Dendritic cell treated with granulocyte-macrophage colony-stimulating factor and Interleukin-4, amounts not matched to agents 40 ng/mL and 50 ng/mL, for 4 days (primary cell): ENCODE results near the gene PLIN4.

Experiments
- H3K27ac Mint-ChIP-seq: one replicate; pipeline ENCODE4 v1.8.0; 2022; ENCODE audit warnings: mild to moderate bottlenecking, mixed read lengths
- H3K27me3 Mint-ChIP-seq: one replicate; pipeline ENCODE4 v1.8.0; 2022; ENCODE audit warnings: mild to moderate bottlenecking, mixed read lengths
- H3K36me3 Mint-ChIP-seq: one replicate; pipeline ENCODE4 v1.8.0; 2022; ENCODE audit warnings: low read depth, mixed read lengths
- H3K4me1 Mint-ChIP-seq: one replicate; pipeline ENCODE4 v1.8.0; 2022; ENCODE audit warnings: low read depth, mixed read lengths
- H3K4me3 Mint-ChIP-seq: one replicate; pipeline ENCODE4 v1.8.0; 2022; ENCODE audit warnings: mild to moderate bottlenecking, moderate library complexity, mixed read lengths
- H3K9me3 Mint-ChIP-seq: one replicate; pipeline ENCODE4 v1.8.0; 2022; ENCODE audit warnings: mixed read lengths
- intact Hi-C: fragments of 100-400 bp; cut with micrococcal nuclease; formaldehyde crosslinking; loops from one replicate; pipeline ENCODE4 v1.15.0; 2022

PLIN4 gene

DNA sequence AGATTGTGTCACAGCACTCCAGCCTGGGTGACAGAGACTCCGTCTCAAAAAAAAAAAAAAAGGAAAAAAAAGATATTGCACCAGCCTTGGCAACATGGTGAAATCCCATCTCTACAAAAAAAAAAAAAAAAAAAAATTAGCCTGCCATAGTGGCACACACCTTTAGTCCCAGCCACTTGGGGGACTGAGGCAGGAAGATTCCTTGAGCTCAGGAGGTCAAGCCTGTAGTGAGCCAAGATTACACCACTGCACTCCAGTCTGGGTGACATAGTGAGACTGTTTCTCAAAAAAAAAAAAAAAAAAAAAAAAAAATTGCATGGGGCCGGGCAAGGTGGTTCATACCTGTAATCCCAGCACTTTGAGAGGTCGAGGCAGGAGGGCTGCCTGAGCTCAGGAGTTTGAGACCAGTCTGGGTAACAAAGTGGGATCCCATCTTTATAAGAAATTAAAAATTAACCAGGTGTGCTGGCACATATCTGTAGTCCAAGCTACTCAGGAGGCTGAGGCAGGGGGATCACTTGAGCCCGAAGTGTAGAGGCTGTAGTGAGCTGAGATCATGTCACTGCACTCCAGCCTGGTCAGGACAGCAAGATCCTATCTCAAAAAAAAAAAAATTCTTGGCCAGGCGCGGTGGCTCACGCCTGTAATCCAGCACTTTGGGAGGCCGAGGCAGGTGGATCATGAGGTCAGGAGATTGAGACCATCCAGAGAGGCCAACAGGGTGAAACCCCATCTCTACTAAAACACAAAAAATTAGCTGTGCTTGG is 53.3 kb downstream of the PLIN4 start:
- Mint-ChIP-seq H3K36me3 (no peaks in the 10 kb centered on the region), H3K4me3 (no peak overlapping the region), H3K27ac (no peak overlapping the region), H3K27me3 (no peaks in the 10 kb centered on the region), H3K9me3 (no peaks in the 10 kb centered on the region), H3K4me1 (no peaks in the 10 kb centered on the region)
- intact Hi-C loops = no loop called here

DNA sequence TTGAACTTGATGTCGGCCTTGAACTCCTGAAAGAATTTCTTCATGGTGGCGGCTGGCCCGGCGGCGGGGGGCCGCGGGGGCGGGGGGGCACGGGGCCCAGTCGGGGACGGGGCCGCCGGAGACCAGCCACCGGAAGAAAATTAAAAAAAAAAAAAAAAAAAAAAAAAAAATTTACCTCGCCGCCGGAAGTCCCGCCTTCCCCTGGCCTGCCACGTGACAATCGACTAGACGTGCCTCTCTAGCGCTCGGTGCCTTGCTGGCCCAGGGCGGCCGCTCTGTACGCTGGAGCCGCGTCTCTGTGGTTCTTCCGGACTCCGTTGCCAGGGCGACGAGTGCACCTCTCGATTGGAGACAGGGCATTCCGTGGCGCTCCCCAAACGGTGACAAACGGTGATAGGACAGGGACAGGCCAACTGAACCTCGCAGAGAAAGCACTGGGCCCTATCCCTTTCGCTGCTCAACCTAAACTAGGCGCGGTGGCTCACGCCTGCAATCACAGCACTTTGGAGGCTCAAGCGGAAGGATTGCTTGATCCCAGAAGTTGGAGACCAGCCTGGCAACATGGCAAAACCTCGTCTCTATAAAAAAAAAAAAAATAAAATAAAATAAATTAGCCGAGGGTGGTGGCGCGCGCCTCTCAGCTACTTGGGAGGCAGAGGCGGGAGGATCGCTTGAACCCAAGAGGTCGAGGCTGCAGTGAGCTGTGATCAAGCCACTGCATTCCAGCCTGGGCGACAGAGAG is 60.5 kb downstream of the PLIN4 start, which contains the start of gene UBXN6:
Gene UBXN6 (minus strand): TSS at position 141 of the 742 bp plus-strand sequence. CDS start 97 bp downstream, at position 44.
- peak within 1 kb of the TSS; percentile 89 for H3K4me3 Mint-ChIP-seq
- H3K9me3 Mint-ChIP-seq = no peaks in the 10 kb centered on the region
- H3K27me3 Mint-ChIP-seq = no peaks in the 10 kb centered on the region
- H3K4me1 Mint-ChIP-seq = peaks cover 40% of the 10 kb centered on the region
- peak within 1 kb of the TSS; percentile 87 for H3K27ac Mint-ChIP-seq
- H3K36me3 Mint-ChIP-seq = peaks cover 37% of the 10 kb centered on the region
- intact Hi-C loops = loop anchor here (1.0 to 2.0 kb wide), 2 partner anchors 14 to 55 kb away; partner anchors contain the start of genes CHAF1A and HDGFL2

GRCh38 chr19:4456843-4457653 is 61.2 kb downstream of the PLIN4 start:
- no peaks in the 10 kb centered on the region for H3K27me3 Mint-ChIP-seq
- H3K9me3 Mint-ChIP-seq = no peaks in the 10 kb centered on the region
- peaks cover 45% of the 10 kb centered on the region for H3K36me3 Mint-ChIP-seq
- H3K4me3 Mint-ChIP-seq = peak overlapping the region; percentile 89
- peak overlapping the region; percentile 87 for H3K27ac Mint-ChIP-seq
- intact Hi-C loops = loop anchor here (1.0 to 2.0 kb wide), 2 partner anchors 15 to 54 kb away; partner anchors contain the start of genes CHAF1A and HDGFL2
- peaks cover 48% of the 10 kb centered on the region for H3K4me1 Mint-ChIP-seq

- H3K36me3 Mint-ChIP-seq = peaks cover 51% of the 10 kb centered on the region
- H3K4me1 Mint-ChIP-seq = peaks cover 49% of the 10 kb centered on the region
- intact Hi-C loops = loop anchor here (2.0 kb wide), 1 partner anchor 54 kb away; the partner anchor contains the start of gene CHAF1A
- H3K27me3 Mint-ChIP-seq = no peaks in the 10 kb centered on the region
- peak overlapping the region; percentile 89 for H3K4me3 Mint-ChIP-seq
- peak overlapping the region; percentile 87 for H3K27ac Mint-ChIP-seq
- no peaks in the 10 kb centered on the region for H3K9me3 Mint-ChIP-seq
Observed at GRCh38 chr19:4456476-4456842, 61.8 kb downstream of the PLIN4 start.

DNA sequence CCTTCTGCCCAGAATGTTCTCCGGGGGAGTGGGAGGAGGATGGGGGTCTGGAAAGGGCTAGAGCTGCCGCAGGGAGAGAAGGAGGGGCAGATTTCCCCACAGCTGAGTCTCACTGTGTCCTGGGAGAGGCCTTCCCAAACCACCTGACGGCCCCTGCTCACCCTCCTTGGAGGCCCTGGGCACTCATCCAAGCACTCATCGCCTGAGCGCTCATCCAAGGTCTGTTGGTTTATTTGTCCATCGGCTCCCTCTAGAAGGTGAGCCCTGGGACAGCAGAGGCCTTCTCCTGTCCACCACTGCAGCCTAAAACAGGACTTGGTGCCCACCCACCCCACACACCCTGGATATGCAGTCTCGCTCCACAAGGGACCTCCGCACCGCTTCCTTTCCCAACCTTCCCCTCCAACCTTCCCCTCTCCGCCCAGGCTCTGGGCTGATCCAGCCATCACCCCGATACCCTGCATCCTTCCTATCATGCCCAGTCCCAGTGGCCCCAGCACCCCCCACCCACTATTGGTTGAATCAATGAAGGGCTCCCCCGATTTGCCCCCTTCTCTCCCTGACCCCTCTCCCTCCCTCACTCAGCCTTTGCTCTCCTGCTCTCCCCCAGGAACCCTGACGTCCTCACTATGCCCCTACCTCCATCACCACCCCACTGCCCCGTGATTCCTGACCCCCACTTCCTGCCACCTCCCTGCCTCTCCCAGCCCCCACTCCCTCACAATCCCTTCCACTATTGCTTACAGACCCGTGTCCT is 62.4 kb downstream of the PLIN4 start:
- peaks cover 49% of the 10 kb centered on the region for H3K4me1 Mint-ChIP-seq
- H3K9me3 Mint-ChIP-seq = no peaks in the 10 kb centered on the region
- intact Hi-C loops = loop anchor here (2.0 kb wide), 1 partner anchor 53 kb away; the partner anchor contains the start of gene CHAF1A
- H3K36me3 Mint-ChIP-seq = peaks cover 56% of the 10 kb centered on the region
- peak overlapping the region; percentile 89 for H3K4me3 Mint-ChIP-seq
- H3K27me3 Mint-ChIP-seq = no peaks in the 10 kb centered on the region
- H3K27ac Mint-ChIP-seq = peak overlapping the region; percentile 87

DNA sequence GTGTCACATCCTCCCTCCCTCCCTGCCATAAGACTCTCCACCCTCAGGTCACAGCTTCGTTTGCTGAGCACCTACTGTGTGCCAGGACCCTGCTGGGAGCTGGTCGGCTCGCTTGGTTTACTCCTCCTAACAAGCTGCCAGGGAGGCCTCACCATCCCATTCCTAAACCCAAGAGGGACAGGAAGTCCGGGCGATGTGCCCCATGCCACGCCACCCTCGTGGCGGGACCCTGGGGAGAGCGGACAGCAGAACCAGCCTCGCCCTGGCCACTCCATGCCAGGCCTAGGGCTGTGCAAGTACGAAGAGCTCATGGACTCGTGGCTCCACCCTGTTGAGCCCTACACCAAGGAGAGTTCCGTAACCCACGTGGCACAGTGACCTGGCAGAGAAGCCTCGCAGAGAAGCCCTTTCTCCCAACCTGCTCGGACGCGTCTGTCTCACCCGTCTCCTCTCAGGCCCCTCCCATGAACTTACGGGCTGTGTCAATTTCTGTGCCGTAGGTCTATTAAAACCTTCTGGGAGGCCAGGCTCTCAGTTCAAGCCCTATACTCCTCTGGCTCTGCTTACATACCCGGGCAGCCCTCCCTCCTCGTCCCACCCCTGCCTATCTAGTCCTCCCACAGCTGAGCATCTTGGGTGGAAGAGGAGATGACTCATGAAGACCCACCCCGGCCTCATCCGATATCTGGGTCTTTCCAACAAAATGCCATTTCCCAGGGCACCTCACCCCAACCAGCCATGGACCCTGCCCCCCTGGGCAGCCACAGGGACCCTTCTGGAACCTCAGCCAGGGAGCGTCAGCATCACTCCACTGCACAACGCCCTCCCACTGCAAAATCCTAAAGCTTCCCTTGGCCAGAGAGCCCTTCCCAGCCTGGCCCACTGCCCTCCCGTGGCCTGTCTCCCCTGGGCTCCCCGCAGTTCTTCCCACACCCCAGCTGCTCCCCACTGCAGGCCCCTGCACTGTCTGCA is 63.3 kb downstream of the PLIN4 start:
- Mint-ChIP-seq H3K4me3 (no peak overlapping the region), H3K36me3 (peaks cover 65% of the 10 kb centered on the region), H3K4me1 (peaks cover 49% of the 10 kb centered on the region), H3K27ac (peak overlapping the region; percentile 87), H3K27me3 (no peaks in the 10 kb centered on the region), H3K9me3 (no peaks in the 10 kb centered on the region)
- intact Hi-C loops = no loop called here

DNA sequence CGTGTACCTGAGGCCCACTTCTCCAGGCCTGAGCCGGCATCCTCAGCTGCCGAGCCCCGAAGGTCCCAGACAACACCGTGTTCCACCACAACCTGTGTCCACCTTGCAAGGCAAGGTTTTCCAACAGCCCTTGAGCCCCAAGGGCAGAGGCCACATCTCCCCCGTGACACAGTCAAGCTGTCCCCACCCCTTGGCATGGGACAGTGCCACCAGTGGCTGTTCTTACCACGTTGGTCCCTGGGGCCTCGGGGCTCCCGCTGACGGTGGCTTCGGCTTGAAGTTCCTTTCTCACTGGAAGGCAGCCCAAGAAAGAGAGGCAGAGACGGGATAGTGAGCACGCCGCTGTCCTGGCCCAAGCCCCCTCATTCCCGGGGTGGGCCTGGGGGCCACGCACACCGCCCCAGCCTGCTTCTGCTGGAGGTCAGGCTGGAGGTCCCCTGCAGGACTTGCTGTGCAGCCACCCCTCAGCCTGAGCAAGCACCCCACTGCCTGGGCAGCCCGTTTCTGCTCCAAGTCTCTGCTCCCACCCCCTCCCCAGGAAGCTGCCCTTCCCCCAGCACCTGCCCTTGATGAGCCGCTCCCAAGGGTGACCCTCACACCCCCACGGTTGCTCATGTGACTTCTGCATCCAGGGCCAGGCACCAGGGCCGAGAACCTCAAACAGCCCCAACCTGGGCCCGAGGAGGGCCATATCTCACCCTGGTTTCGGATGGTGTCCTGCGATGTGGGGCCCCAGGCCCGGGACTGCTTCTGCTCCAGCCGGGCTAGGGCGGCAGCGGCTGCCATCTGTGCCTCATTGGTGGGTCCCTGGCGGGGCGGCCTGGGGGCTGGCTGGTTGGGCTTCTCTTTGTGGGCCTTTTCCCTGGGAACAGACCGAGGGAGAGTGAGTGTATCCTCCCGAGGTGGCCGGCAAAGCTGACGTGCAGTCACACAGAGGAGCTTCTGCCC is 64.8 kb downstream of the PLIN4 start:
- Mint-ChIP-seq H3K9me3 (no peaks in the 10 kb centered on the region), H3K27ac (peak overlapping the region; percentile 41), H3K36me3 (peaks cover 80% of the 10 kb centered on the region), H3K27me3 (no peaks in the 10 kb centered on the region), H3K4me1 (peaks cover 49% of the 10 kb centered on the region), H3K4me3 (no peak overlapping the region)
- intact Hi-C loops = no loop called here

DNA sequence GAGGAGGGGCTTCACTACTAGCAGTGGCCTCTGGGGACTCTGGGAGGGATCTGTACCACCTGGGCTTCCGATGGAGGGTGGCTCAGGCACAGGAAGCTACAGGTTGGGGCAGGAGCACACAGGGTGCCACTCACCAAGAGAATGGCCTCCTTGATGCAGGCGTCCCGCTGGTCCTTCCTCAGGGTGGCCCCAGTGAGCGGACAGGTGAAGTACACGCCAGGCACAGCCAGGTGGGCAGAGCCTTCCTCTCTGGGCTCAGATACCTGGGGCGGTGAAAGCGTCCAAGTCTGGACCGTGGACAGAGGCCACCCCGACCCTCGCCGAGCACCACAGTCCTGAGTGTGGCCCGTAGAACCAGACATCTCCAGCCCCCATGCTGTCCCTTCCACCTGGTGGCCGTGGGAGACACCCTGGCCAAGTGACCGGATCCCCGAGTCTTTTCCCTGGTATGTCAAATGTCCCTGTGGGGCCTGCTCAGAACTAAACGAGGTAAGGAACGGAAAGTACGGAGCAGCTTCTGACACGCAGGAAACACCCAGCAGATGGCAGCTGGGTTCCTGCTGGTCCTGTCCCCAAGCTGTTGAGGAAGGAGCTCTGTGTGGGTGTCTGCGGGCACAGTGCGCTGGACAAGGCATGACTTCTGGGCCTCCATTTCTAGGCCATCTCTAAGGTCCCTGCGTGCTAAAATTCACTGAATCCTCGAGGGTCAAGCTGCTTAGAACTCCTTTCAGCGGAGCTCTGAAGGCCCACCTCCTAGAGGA is 65.9 kb downstream of the PLIN4 start:
- Mint-ChIP-seq H3K4me1 (peaks cover 49% of the 10 kb centered on the region), H3K9me3 (no peaks in the 10 kb centered on the region), H3K4me3 (no peak overlapping the region), H3K27me3 (no peaks in the 10 kb centered on the region), H3K36me3 (peaks cover 91% of the 10 kb centered on the region), H3K27ac (peak overlapping the region; percentile 41)
- intact Hi-C loops = no loop called here
